PC-3 (cell line): ENCODE measurements around the gene FOXL2NB. TPM values are rescaled to one million over a fixed set of nuclear protein-coding genes. Genes with fewer than 3 reads are reported as not detected.

Experiments
- ATAC-seq: fragments of 200-7000 bp; cut with Tn5 transposase; 2 replicates; pipeline ENCODE4 v1.9.1; 2020; ENCODE audit warnings: mild to moderate bottlenecking, moderate library complexity
- BruUV-seq: library from RNA; stranded (reverse); fragments of 400-500 nt; replicated peaks from 2 replicates; lab custom pipeline; 2021; lab: Mats Ljungman, UMichigan
- CTCF ChIA-PET: fragments of 300-600 bp; sonication (Branson Sonifier 250); formaldehyde crosslinking; loops from one replicate; lab custom pipeline; 2022; ENCODE audit warnings: antibody characterized with exemption; lab: Charles Lee
- POLR2A ChIA-PET: fragments of 300-600 bp; sonication (Branson Sonifier 250); formaldehyde crosslinking; loops from one replicate; lab custom pipeline; 2022; ENCODE audit warnings: antibody characterized with exemption; ENCODE audit not compliant: unreplicated experiment; lab: Charles Lee
- DNase-seq: peaks from one replicate; pipeline ENCODE4 v3.0.0-alpha.2; 2015
- H2AFZ ChIP-seq: fragments of 300-600 bp; sonication (generic); 2 replicates; pipeline ENCODE4 v1.6.0; 2016; ENCODE audit warnings: antibody characterized with exemption, low read length
- H3F3A ChIP-seq: fragments of 300-600 bp; sonication (generic); one replicate; pipeline ENCODE4 v1.6.0; 2017; ENCODE audit warnings: antibody characterized with exemption, low read length, control low read depth, mild to moderate bottlenecking; ENCODE audit not compliant: unreplicated experiment
- H3K27ac ChIP-seq: fragments of 300-600 bp; sonication (generic); 2 replicates; pipeline ENCODE4 v1.5.1; 2016; ENCODE audit warnings: mild to moderate bottlenecking, low read length
- H3K27me3 ChIP-seq: fragments of 300-600 bp; sonication (generic); 2 replicates; pipeline ENCODE4 v1.6.1; 2016; ENCODE audit warnings: low read length, mixed read lengths
- H3K36me3 ChIP-seq: fragments of 300-600 bp; sonication (generic); 2 replicates; pipeline ENCODE4 v1.6.1; 2016; ENCODE audit warnings: low read depth, mixed run types, low read length, mixed read lengths
- H3K4me1 ChIP-seq: fragments of 300-600 bp; sonication (generic); 2 replicates; pipeline ENCODE4 v1.5.1; 2016; ENCODE audit warnings: low read length; ENCODE audit not compliant: insufficient read depth
- H3K4me2 ChIP-seq: fragments of 300-600 bp; sonication (generic); 2 replicates; pipeline ENCODE4 v1.6.0; 2016; ENCODE audit warnings: low read length
- H3K4me3 ChIP-seq: fragments of 300-600 bp; sonication (generic); 2 replicates; pipeline ENCODE4 v1.5.1; 2016; ENCODE audit warnings: mild to moderate bottlenecking, low read length, mixed read lengths
- H3K79me2 ChIP-seq: fragments of 300-600 bp; sonication (generic); 2 replicates; pipeline ENCODE4 v1.6.1; 2017; ENCODE audit warnings: low read length, mixed read lengths
- H3K9ac ChIP-seq: fragments of 300-600 bp; sonication (generic); 2 replicates; pipeline ENCODE4 v1.6.0; 2016; ENCODE audit warnings: mild to moderate bottlenecking, low read length
- H3K9me2 ChIP-seq: fragments of 300-600 bp; sonication (generic); replicated peaks from 2 replicates; pipeline ENCODE4 v1.6.1; 2016; ENCODE audit warnings: mixed run types, low read length, mixed read lengths
- H3K9me3 ChIP-seq: fragments of 300-600 bp; sonication (generic); 2 replicates; pipeline ENCODE4 v1.6.1; 2016; ENCODE audit warnings: low read length, mixed read lengths
- H4K20me1 ChIP-seq: fragments of 300-600 bp; sonication (generic); 2 replicates; pipeline ENCODE4 v1.6.1; 2016; ENCODE audit warnings: low read length, mixed read lengths
- EZH2 ChIP-seq: fragments of 300-600 bp; sonication (generic); IDR thresholded peaks from one replicate; pipeline ENCODE4 v1.6.1; 2017; ENCODE audit warnings: antibody characterized with exemption, mild to moderate bottlenecking, low read length; ENCODE audit not compliant: unreplicated experiment
- EZH2phosphoT487 ChIP-seq: fragments of 300-600 bp; sonication (generic); IDR thresholded peaks from 2 replicates; pipeline ENCODE4 v1.6.1; 2018; ENCODE audit warnings: mild to moderate bottlenecking, antibody characterized with exemption, low read length, borderline replicate concordance
- intact Hi-C: fragments of 100-400 bp; cut with micrococcal nuclease; formaldehyde crosslinking; loops from 2 replicates; pipeline ENCODE4 v1.9.0; 2023
- total RNA-seq: library from RNA; depleted of rRNA; stranded (reverse); fragments of >200 nt; gene quantifications from 2 replicates; pipeline ENCODE4 v1.2.3, GENCODE V29; 2014
- TF ChIP-seq, protein P1 (sequence below): fragments of 300-600 bp; sonication (generic); conservative IDR thresholded peaks from 2 replicates; pipeline ENCODE4 v1.5.1; 2017; ENCODE audit warnings: antibody characterized with exemption, low read depth, mild to moderate bottlenecking, low read length

The FOXL2NB gene
- total RNA-seq, 1 experiment from 2014 or later = not detected

DNA sequence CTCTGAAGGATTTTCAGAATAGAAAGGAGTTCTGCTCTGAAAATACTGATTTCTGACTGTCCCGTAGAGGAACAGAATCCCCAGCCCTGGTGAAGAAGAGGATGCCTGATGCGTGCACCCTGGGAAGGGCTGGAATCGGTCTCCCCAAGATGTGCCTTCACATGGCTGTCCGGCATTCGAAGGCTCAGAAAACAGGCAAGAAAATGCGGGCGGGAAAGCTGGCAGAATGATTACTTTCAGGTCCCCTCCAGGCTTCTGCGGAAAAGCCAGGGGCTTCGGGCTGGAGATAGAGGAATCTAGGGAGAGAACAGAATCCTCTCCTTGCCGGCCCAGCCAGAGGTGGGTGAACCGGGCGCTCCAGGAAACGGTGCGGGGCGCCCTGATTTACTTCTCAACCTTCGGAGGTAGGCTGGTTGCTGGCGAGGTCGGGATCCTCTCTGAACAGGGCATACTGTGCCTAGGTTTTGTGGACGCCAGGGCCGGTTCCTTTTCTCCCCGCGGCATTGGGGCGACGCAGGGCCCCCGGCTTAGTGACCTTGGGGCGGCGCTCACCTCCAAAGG is 2.5 kb downstream of the FOXL2NB start:
- ATAC-seq (no peak), DNase-seq (no peak)
- Histone ChIP-seq H3K27ac (no peak overlapping the region), H3F3A (no peaks in the 10 kb centered on the region), H3K4me3 (no peak overlapping the region), H3K9me3 (no peaks in the 10 kb centered on the region), H3K4me1 (no peaks in the 10 kb centered on the region), H3K79me2 (no peaks in the 10 kb centered on the region), H3K9me2 (no peaks in the 10 kb centered on the region), H3K4me2 (no peak overlapping the region), H3K36me3 (no peaks in the 10 kb centered on the region), H4K20me1 (no peaks in the 10 kb centered on the region), H3K27me3 (no peaks in the 10 kb centered on the region), H2AFZ (no peak overlapping the region), H3K9ac (no peak overlapping the region)
- ChIA-PET CTCF (no interaction called here), POLR2A (no interaction called here)
- intact Hi-C loops = loop anchor here (10.0 kb wide), 1 partner anchor 265 kb away; no protein-coding TSS in a partner anchor
- TF ChIP-seq, protein P1, sequence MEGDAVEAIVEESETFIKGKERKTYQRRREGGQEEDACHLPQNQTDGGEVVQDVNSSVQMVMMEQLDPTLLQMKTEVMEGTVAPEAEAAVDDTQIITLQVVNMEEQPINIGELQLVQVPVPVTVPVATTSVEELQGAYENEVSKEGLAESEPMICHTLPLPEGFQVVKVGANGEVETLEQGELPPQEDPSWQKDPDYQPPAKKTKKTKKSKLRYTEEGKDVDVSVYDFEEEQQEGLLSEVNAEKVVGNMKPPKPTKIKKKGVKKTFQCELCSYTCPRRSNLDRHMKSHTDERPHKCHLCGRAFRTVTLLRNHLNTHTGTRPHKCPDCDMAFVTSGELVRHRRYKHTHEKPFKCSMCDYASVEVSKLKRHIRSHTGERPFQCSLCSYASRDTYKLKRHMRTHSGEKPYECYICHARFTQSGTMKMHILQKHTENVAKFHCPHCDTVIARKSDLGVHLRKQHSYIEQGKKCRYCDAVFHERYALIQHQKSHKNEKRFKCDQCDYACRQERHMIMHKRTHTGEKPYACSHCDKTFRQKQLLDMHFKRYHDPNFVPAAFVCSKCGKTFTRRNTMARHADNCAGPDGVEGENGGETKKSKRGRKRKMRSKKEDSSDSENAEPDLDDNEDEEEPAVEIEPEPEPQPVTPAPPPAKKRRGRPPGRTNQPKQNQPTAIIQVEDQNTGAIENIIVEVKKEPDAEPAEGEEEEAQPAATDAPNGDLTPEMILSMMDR = no peak
- TF ChIP-seq EZH2 = no peak
- TF ChIP-seq EZH2phosphoT487 = no peak
- no TSS peak for BruUV-seq

DNA sequence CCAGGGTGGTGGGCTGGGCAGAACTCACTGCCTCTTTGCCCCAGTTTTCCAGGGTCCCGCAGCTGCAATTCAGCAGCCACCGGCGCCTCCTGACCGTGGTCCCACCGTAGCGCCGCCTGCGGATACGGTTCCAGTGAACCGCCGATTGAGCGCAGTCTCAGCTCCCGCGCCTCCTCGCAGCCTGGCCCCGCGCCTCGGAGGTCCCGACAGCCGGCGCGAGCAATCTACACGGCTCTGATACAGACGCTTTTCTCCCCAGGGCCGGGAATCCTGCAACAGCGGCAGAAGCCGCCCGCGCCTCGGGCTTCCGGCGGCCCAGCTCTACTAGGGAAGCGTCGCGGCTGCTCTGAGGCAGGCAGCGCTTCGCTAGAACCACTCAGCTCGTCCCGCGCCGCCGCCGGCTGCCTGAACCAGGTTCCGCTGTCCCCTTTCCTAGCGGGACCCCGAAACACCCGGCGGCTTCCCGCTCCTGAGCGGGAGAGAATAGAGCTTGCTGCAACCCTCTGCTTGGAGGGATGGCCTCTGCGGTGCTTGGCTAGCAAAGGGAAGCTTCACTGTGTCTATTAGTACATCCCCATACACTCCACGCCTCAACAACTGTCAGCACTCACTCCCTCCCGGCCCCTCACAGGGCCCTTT is 3.1 kb downstream of the FOXL2NB start:
- no peak overlapping the region for H3K27ac ChIP-seq
- no peaks in the 10 kb centered on the region for H3K4me1 ChIP-seq
- BruUV-seq = no TSS peak
- H4K20me1 ChIP-seq = no peaks in the 10 kb centered on the region
- no peak overlapping the region for H3K9ac ChIP-seq
- ChIA-PET CTCF (no interaction called here), POLR2A (no interaction called here)
- ATAC-seq (no peak), DNase-seq (no peak)
- H3K4me3 ChIP-seq = no peak overlapping the region
- no peaks in the 10 kb centered on the region for H3K79me2 ChIP-seq
- H3F3A ChIP-seq = no peaks in the 10 kb centered on the region
- TF ChIP-seq EZH2phosphoT487 = no peak
- TF ChIP-seq, protein P1 = no peak
- no peak for TF ChIP-seq EZH2
- no peaks in the 10 kb centered on the region for H3K36me3 ChIP-seq
- H3K27me3 ChIP-seq = no peaks in the 10 kb centered on the region
- H3K4me2 ChIP-seq = no peak overlapping the region
- no peaks in the 10 kb centered on the region for H3K9me3 ChIP-seq
- H2AFZ ChIP-seq = no peak overlapping the region
- intact Hi-C loops = no loop called here
- H3K9me2 ChIP-seq = no peaks in the 10 kb centered on the region

DNA sequence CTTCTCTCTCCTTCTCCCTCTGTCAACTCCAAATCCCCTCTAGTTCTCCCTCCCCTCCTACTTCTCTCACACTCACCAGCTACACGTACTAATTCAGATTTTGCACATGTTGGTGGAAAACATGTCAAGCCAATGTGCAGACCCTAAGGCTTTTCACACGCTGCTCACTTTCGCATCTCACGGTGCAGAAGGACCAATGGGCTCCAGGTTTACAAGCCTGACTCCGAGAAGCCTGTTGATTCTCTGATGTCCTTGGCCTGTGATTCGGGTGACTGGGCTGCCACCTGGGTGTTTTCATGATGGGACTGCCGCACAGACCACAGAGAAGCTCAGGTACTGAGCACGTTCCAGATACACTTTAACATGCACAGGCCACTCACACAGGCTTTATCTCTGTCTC is 3.7 kb downstream of the FOXL2NB start:
- Histone ChIP-seq H3K4me3 (no peak overlapping the region), H4K20me1 (no peaks in the 10 kb centered on the region), H3K79me2 (no peaks in the 10 kb centered on the region), H3K4me2 (no peak overlapping the region), H3K36me3 (no peaks in the 10 kb centered on the region), H3K27me3 (no peaks in the 10 kb centered on the region), H2AFZ (no peak overlapping the region), H3K27ac (no peak overlapping the region), H3K9me3 (no peaks in the 10 kb centered on the region), H3F3A (no peaks in the 10 kb centered on the region), H3K9me2 (no peaks in the 10 kb centered on the region), H3K9ac (no peak overlapping the region), H3K4me1 (no peaks in the 10 kb centered on the region)
- ChIA-PET POLR2A (no interaction called here), CTCF (no interaction called here)
- ATAC-seq (no peak), DNase-seq (no peak)
- TF ChIP-seq EZH2phosphoT487 (no peak), EZH2 (no peak)
- TF ChIP-seq, protein P1 = no peak
- intact Hi-C loops = no loop called here
- BruUV-seq = no TSS peak
